ENCODE measurements around the gene ADGRG2. TPM values are rescaled to one million over a fixed set of nuclear protein-coding genes. Genes with fewer than 3 reads are reported as not detected.
"Not testable (repeated sequence)": the region's sequence is repeated elsewhere in the genome, so short reads cannot be mapped to it uniquely, and the experiment has no call there.

Gene ADGRG2
- polyA plus RNA-seq, 1 donor = 1.4 TPM

GRCh38 chrX:18983666-18984380, 138.4 kb downstream of the ADGRG2 start, which contains the start of gene PHKA2:
Gene PHKA2 (minus strand): TSS chrX:18984114. CDS start chrX:18983932, 182 bp downstream.
- no peaks in the 10 kb centered on the region for H3K9me3 ChIP-seq (ENCODE audit: control insufficient read depth, low read depth, low read length)
- no peaks in the 10 kb centered on the region for H3K27me3 ChIP-seq (ENCODE audit: control insufficient read depth, insufficient read depth, low read length)
- peak within 1 kb of the TSS; percentile 92 for H3K27ac ChIP-seq (ENCODE audit: low read length)
- peaks cover 7% of the 10 kb centered on the region for H3K4me1 ChIP-seq (ENCODE audit: control insufficient read depth, insufficient read depth, low read length)
- no peaks in the 10 kb centered on the region for H3K36me3 ChIP-seq (ENCODE audit: control insufficient read depth, insufficient read depth, low read length)
- peak within 1 kb of the TSS; percentile 86 for H3K4me3 ChIP-seq (ENCODE audit: low read length)
- no CpG with 5 or more reads among the region's 64 CpGs for WGBS (ENCODE audit: insufficient coverage, low lambda C conversion rate)
- peak in 1 of 2 donors; percentile 73 for DNase-seq

- no peaks in the 10 kb centered on the region for H3K36me3 ChIP-seq (ENCODE audit: control insufficient read depth, insufficient read depth, low read length)
- H3K4me1 ChIP-seq (ENCODE audit: control insufficient read depth, insufficient read depth, low read length) = peaks cover 7% of the 10 kb centered on the region
- peak in 1 of 2 donors; percentile 11 for DNase-seq
- no peaks in the 10 kb centered on the region for H3K9me3 ChIP-seq (ENCODE audit: control insufficient read depth, low read depth, low read length)
- H3K27ac ChIP-seq (ENCODE audit: low read length) = peak overlapping the region; percentile 28
- no peaks in the 10 kb centered on the region for H3K27me3 ChIP-seq (ENCODE audit: control insufficient read depth, insufficient read depth, low read length)
- WGBS (ENCODE audit: insufficient coverage, low lambda C conversion rate) = no CpG with 5 or more reads among the region's 6 CpGs
- H3K4me3 ChIP-seq (ENCODE audit: low read length) = no peak overlapping the region
These were observed 141.0 kb downstream of the ADGRG2 start for GRCh38 chrX:18981124-18981807.

- peak overlapping the region; percentile 28 for H3K27ac ChIP-seq (ENCODE audit: low read length)
- peak in 1 of 2 donors; percentile 16 for DNase-seq
- not testable (repeated sequence) for H3K36me3 ChIP-seq (ENCODE audit: control insufficient read depth, insufficient read depth, low read length)
These were observed 142.0 kb downstream of the ADGRG2 start for GRCh38 chrX:18980262-18980661.

GRCh38 chrX:18974993-18975392, 147.3 kb downstream of the ADGRG2 start:
- no peak overlapping the region for H3K27ac ChIP-seq (ENCODE audit: low read length)
- no peaks in the 10 kb centered on the region for H3K4me1 ChIP-seq (ENCODE audit: control insufficient read depth, insufficient read depth, low read length)
- WGBS (ENCODE audit: insufficient coverage, low lambda C conversion rate) = no CpG with 5 or more reads among the region's 7 CpGs
- no peaks in the 10 kb centered on the region for H3K27me3 ChIP-seq (ENCODE audit: control insufficient read depth, insufficient read depth, low read length)
- H3K9me3 ChIP-seq (ENCODE audit: control insufficient read depth, low read depth, low read length) = no peaks in the 10 kb centered on the region
- DNase-seq = no peak
- H3K36me3 ChIP-seq (ENCODE audit: control insufficient read depth, insufficient read depth, low read length) = no peaks in the 10 kb centered on the region
- H3K4me3 ChIP-seq (ENCODE audit: low read length) = no peak overlapping the region

More at GRCh38 chrX:18980262-18980661, 142.0 kb downstream of the ADGRG2 start:
- H3K27me3 ChIP-seq (ENCODE audit: control insufficient read depth, insufficient read depth, low read length); H3K4me1 ChIP-seq (ENCODE audit: control insufficient read depth, insufficient read depth, low read length); H3K4me3 ChIP-seq (ENCODE audit: low read length); H3K9me3 ChIP-seq (ENCODE audit: control insufficient read depth, low read depth, low read length): not testable (repeated sequence)
- WGBS (ENCODE audit: insufficient coverage, low lambda C conversion rate) = no CpG with 5 or more reads among the region's 6 CpGs

GRCh38 chrX:18973527-18974192, 148.6 kb downstream of the ADGRG2 start:
- no peaks in the 10 kb centered on the region for H3K4me1 ChIP-seq (ENCODE audit: control insufficient read depth, insufficient read depth, low read length)
- no peaks in the 10 kb centered on the region for H3K27me3 ChIP-seq (ENCODE audit: control insufficient read depth, insufficient read depth, low read length)
- no peaks in the 10 kb centered on the region for H3K36me3 ChIP-seq (ENCODE audit: control insufficient read depth, insufficient read depth, low read length)
- no peak overlapping the region for H3K4me3 ChIP-seq (ENCODE audit: low read length)
- H3K9me3 ChIP-seq (ENCODE audit: control insufficient read depth, low read depth, low read length) = no peaks in the 10 kb centered on the region
- no peak overlapping the region for H3K27ac ChIP-seq (ENCODE audit: low read length)
- peak in 1 of 2 donors; percentile 14 for DNase-seq
- no CpG with 5 or more reads among the region's 7 CpGs for WGBS (ENCODE audit: insufficient coverage, low lambda C conversion rate)

GRCh38 chrX:18971506-18971905, 150.8 kb downstream of the ADGRG2 start:
- H3K4me3 ChIP-seq (ENCODE audit: low read length) = no peak overlapping the region
- H3K27ac ChIP-seq (ENCODE audit: low read length) = peak overlapping the region; percentile 68
- no peaks in the 10 kb centered on the region for H3K27me3 ChIP-seq (ENCODE audit: control insufficient read depth, insufficient read depth, low read length)
- no peaks in the 10 kb centered on the region for H3K4me1 ChIP-seq (ENCODE audit: control insufficient read depth, insufficient read depth, low read length)
- DNase-seq = peak in 1 of 2 donors; percentile 28
- H3K9me3 ChIP-seq (ENCODE audit: control insufficient read depth, low read depth, low read length) = no peaks in the 10 kb centered on the region
- WGBS (ENCODE audit: insufficient coverage, low lambda C conversion rate) = no CpG with 5 or more reads among the region's 2 CpGs
- no peaks in the 10 kb centered on the region for H3K36me3 ChIP-seq (ENCODE audit: control insufficient read depth, insufficient read depth, low read length)

GRCh38 chrX:18970465-18970864, 151.8 kb downstream of the ADGRG2 start:
- Histone ChIP-seq H3K27me3 (ENCODE audit: control insufficient read depth, insufficient read depth, low read length) (no peaks in the 10 kb centered on the region), H3K4me1 (ENCODE audit: control insufficient read depth, insufficient read depth, low read length) (no peaks in the 10 kb centered on the region), H3K9me3 (ENCODE audit: control insufficient read depth, low read depth, low read length) (no peaks in the 10 kb centered on the region), H3K27ac (ENCODE audit: low read length) (peak overlapping the region; percentile 42), H3K36me3 (ENCODE audit: control insufficient read depth, insufficient read depth, low read length) (no peaks in the 10 kb centered on the region), H3K4me3 (ENCODE audit: low read length) (no peak overlapping the region)
- no peak for DNase-seq

- DNase-seq = no peak
- WGBS (ENCODE audit: insufficient coverage, low lambda C conversion rate) = 83% methylated on average over 3 of the region's 5 CpGs
These were observed 155.6 kb downstream of the ADGRG2 start for GRCh38 chrX:18966624-18967023.

GRCh38 chrX:18964901-18965300, 157.4 kb downstream of the ADGRG2 start:
- Histone ChIP-seq H3K27me3 (ENCODE audit: control insufficient read depth, insufficient read depth, low read length) (no peaks in the 10 kb centered on the region), H3K4me3 (ENCODE audit: low read length) (no peak overlapping the region), H3K9me3 (ENCODE audit: control insufficient read depth, low read depth, low read length) (no peaks in the 10 kb centered on the region), H3K36me3 (ENCODE audit: control insufficient read depth, insufficient read depth, low read length) (no peaks in the 10 kb centered on the region), H3K27ac (ENCODE audit: low read length) (no peak overlapping the region), H3K4me1 (ENCODE audit: control insufficient read depth, insufficient read depth, low read length) (no peaks in the 10 kb centered on the region)
- DNase-seq = no peak
- WGBS (ENCODE audit: insufficient coverage, low lambda C conversion rate) = 80% methylated on average over 1 of the region's 9 CpGs

More at GRCh38 chrX:18966624-18967023, 155.6 kb downstream of the ADGRG2 start:
- no peak overlapping the region for H3K27ac ChIP-seq (ENCODE audit: low read length)
- H3K27me3 ChIP-seq (ENCODE audit: control insufficient read depth, insufficient read depth, low read length) = no peaks in the 10 kb centered on the region
- no peaks in the 10 kb centered on the region for H3K36me3 ChIP-seq (ENCODE audit: control insufficient read depth, insufficient read depth, low read length)
- no peak overlapping the region for H3K4me3 ChIP-seq (ENCODE audit: low read length)
- H3K4me1 ChIP-seq (ENCODE audit: control insufficient read depth, insufficient read depth, low read length) = no peaks in the 10 kb centered on the region
- H3K9me3 ChIP-seq (ENCODE audit: control insufficient read depth, low read depth, low read length) = no peaks in the 10 kb centered on the region

- no CpG with 5 or more reads among the region's 4 CpGs for WGBS (ENCODE audit: insufficient coverage, low lambda C conversion rate)
These were observed 158.2 kb downstream of the ADGRG2 start for GRCh38 chrX:18964026-18964425.

More at GRCh38 chrX:18964026-18964425, 158.2 kb downstream of the ADGRG2 start:
- peak in 1 of 2 donors; percentile 18 for DNase-seq
- Histone ChIP-seq H3K4me1 (ENCODE audit: control insufficient read depth, insufficient read depth, low read length) (no peaks in the 10 kb centered on the region), H3K4me3 (ENCODE audit: low read length) (no peak overlapping the region), H3K27me3 (ENCODE audit: control insufficient read depth, insufficient read depth, low read length) (no peaks in the 10 kb centered on the region), H3K27ac (ENCODE audit: low read length) (peak overlapping the region; percentile 63), H3K9me3 (ENCODE audit: control insufficient read depth, low read depth, low read length) (no peaks in the 10 kb centered on the region), H3K36me3 (ENCODE audit: control insufficient read depth, insufficient read depth, low read length) (no peaks in the 10 kb centered on the region)

All from large intestine (tissue), 3 donors.